Measurements from ENCODE around the gene PLCB1. TPM values are rescaled to one million over a fixed set of nuclear protein-coding genes. Genes with fewer than 3 reads are reported as not detected.
"Not testable (repeated sequence)": the region's sequence is repeated elsewhere in the genome, so short reads cannot be mapped to it uniquely, and the experiment has no call there.

The PLCB1 gene
- total and polyA plus RNA-seq, 3 experiments from 2014 or later = 8.5 to 9.9 (median 8.8) TPM

GRCh38 chr20:8375898-8376297 is 243.8 kb downstream of the PLCB1 start:
- no peak for DNase-seq
- CTCF ChIA-PET = no interaction called here
- Histone ChIP-seq H3K27ac (ENCODE audit: low read depth, low read length) (no peak overlapping the region), H3K9me3 (ENCODE audit: low read length) (no peaks in the 10 kb centered on the region), H3K4me3 (ENCODE audit: low read length) (no peak overlapping the region), H3K4me1 (ENCODE audit: insufficient read depth, low read length) (no peaks in the 10 kb centered on the region), H3K36me3 (ENCODE audit: insufficient read depth, low read length) (no peaks in the 10 kb centered on the region), H3K27me3 (ENCODE audit: insufficient read depth, low read length, poor library complexity, severe bottlenecking) (no peaks in the 10 kb centered on the region)
- POLR2A ChIA-PET = no interaction called here
- Mint-ChIP-seq H3K27ac (no peak overlapping the region), H3K9me3 (peaks cover 0 to under 1% (median 0%) of the 10 kb centered on the region in 5 donors), H3K36me3 (peaks cover 0 to 5% (median 2%) of the 10 kb centered on the region in 3 donors), H3K27me3 (no peaks in the 10 kb centered on the region), H3K4me3 (no peak overlapping the region), H3K4me1 (peaks cover 0 to 10% (median 5%) of the 10 kb centered on the region in 3 donors)

- Histone ChIP-seq H3K36me3 (ENCODE audit: insufficient read depth, low read length) (no peaks in the 10 kb centered on the region), H3K9me3 (ENCODE audit: low read length) (no peaks in the 10 kb centered on the region), H3K4me3 (ENCODE audit: low read length) (no peak overlapping the region), H3K4me1 (ENCODE audit: insufficient read depth, low read length) (no peaks in the 10 kb centered on the region), H3K27me3 (ENCODE audit: insufficient read depth, low read length, poor library complexity, severe bottlenecking) (no peaks in the 10 kb centered on the region), H3K27ac (ENCODE audit: low read depth, low read length) (no peak overlapping the region)
- Mint-ChIP-seq H3K9me3 (no peaks in the 10 kb centered on the region), H3K4me3 (no peak overlapping the region), H3K27me3 (no peaks in the 10 kb centered on the region), H3K4me1 (peaks cover 0 to 10% (median 6%) of the 10 kb centered on the region in 3 donors), H3K27ac (no peak overlapping the region), H3K36me3 (peaks cover 0 to 5% (median 2%) of the 10 kb centered on the region in 3 donors)
- POLR2A ChIA-PET = no interaction called here
- no peak for DNase-seq
- CTCF ChIA-PET = no interaction called here
These were observed 244.9 kb downstream of the PLCB1 start for GRCh38 chr20:8376940-8377339.

- H3K4me3 ChIP-seq (ENCODE audit: low read length); H3K4me1 Mint-ChIP-seq; POLR2A ChIA-PET; H3K27me3 Mint-ChIP-seq; H3K27me3 ChIP-seq (ENCODE audit: insufficient read depth, low read length, poor library complexity, severe bottlenecking); H3K4me1 ChIP-seq (ENCODE audit: insufficient read depth, low read length); H3K36me3 ChIP-seq (ENCODE audit: insufficient read depth, low read length); DNase-seq; H3K9me3 Mint-ChIP-seq; H3K27ac Mint-ChIP-seq; H3K4me3 Mint-ChIP-seq; CTCF ChIA-PET; H3K27ac ChIP-seq (ENCODE audit: low read depth, low read length); H3K9me3 ChIP-seq (ENCODE audit: low read length); H3K36me3 Mint-ChIP-seq: not testable (repeated sequence)
These were observed 247.1 kb downstream of the PLCB1 start for GRCh38 chr20:8379125-8379524.

GRCh38 chr20:8385247-8385646 is 253.2 kb downstream of the PLCB1 start:
- H3K4me3 ChIP-seq (ENCODE audit: low read length) = no peak overlapping the region
- no peak overlapping the region for H3K27ac ChIP-seq (ENCODE audit: low read depth, low read length)
- CTCF ChIA-PET = interaction anchor here (1.1 to 1.2 kb wide), 2 partner anchors 251 to 342 kb away, joined by 3 read pairs; no protein-coding TSS in a partner anchor
- no peaks in the 10 kb centered on the region for H3K9me3 ChIP-seq (ENCODE audit: low read length)
- Mint-ChIP-seq H3K36me3 (no peaks in the 10 kb centered on the region), H3K27ac (no peak overlapping the region), H3K4me1 (peaks cover 11 to 33% (median 13%) of the 10 kb centered on the region in 3 donors), H3K4me3 (no peak overlapping the region), H3K27me3 (peaks cover 0 to 1% of the 10 kb centered on the region in 2 donors), H3K9me3 (no peaks in the 10 kb centered on the region)
- H3K27me3 ChIP-seq (ENCODE audit: insufficient read depth, low read length, poor library complexity, severe bottlenecking) = no peaks in the 10 kb centered on the region
- DNase-seq = no peak
- H3K36me3 ChIP-seq (ENCODE audit: insufficient read depth, low read length) = no peaks in the 10 kb centered on the region
- POLR2A ChIA-PET = no interaction called here
- no peaks in the 10 kb centered on the region for H3K4me1 ChIP-seq (ENCODE audit: insufficient read depth, low read length)

GRCh38 chr20:8386991-8387390 is 254.9 kb downstream of the PLCB1 start:
- Histone ChIP-seq H3K27ac (ENCODE audit: low read depth, low read length) (no peak overlapping the region), H3K4me1 (ENCODE audit: insufficient read depth, low read length) (no peaks in the 10 kb centered on the region), H3K9me3 (ENCODE audit: low read length) (no peaks in the 10 kb centered on the region), H3K4me3 (ENCODE audit: low read length) (no peak overlapping the region), H3K27me3 (ENCODE audit: insufficient read depth, low read length, poor library complexity, severe bottlenecking) (no peaks in the 10 kb centered on the region), H3K36me3 (ENCODE audit: insufficient read depth, low read length) (no peaks in the 10 kb centered on the region)
- POLR2A ChIA-PET = no interaction called here
- CTCF ChIA-PET = interaction anchor here (0.5 to 4.7 kb wide), 4 partner anchors 252 to 342 kb away, joined by 3 to 31 read pairs (median 12); partner anchors contain the start of gene PLCB1
- peaks cover 0 to 1% of the 10 kb centered on the region in 2 donors for H3K27me3 Mint-ChIP-seq
- peak overlapping the region in 6 of 8 donors; percentile 0 to 81 (median 26) for H3K27ac Mint-ChIP-seq
- no peak for DNase-seq
- peaks cover 9 to 27% (median 11%) of the 10 kb centered on the region in 3 donors for H3K4me1 Mint-ChIP-seq
- H3K4me3 Mint-ChIP-seq = no peak overlapping the region
- no peaks in the 10 kb centered on the region for H3K36me3 Mint-ChIP-seq
- no peaks in the 10 kb centered on the region for H3K9me3 Mint-ChIP-seq

GRCh38 chr20:8388141-8388540 is 256.1 kb downstream of the PLCB1 start:
- Mint-ChIP-seq H3K27ac (peak overlapping the region in 3 of 8 donors; percentile 17 to 71 (median 68)), H3K9me3 (no peaks in the 10 kb centered on the region), H3K4me3 (no peak overlapping the region), H3K36me3 (no peaks in the 10 kb centered on the region), H3K4me1 (peaks cover 7 to 27% (median 9%) of the 10 kb centered on the region in 3 donors), H3K27me3 (no peaks in the 10 kb centered on the region)
- ChIA-PET CTCF (interaction anchor here (0.6 to 4.7 kb wide), 5 partner anchors 17 to 350 kb away, joined by 3 to 31 read pairs (median 3); partner anchors contain the start of gene PLCB1), POLR2A (no interaction called here)
- H3K27me3 ChIP-seq (ENCODE audit: insufficient read depth, low read length, poor library complexity, severe bottlenecking) = no peaks in the 10 kb centered on the region
- H3K4me3 ChIP-seq (ENCODE audit: low read length) = no peak overlapping the region
- H3K36me3 ChIP-seq (ENCODE audit: insufficient read depth, low read length) = no peaks in the 10 kb centered on the region
- H3K4me1 ChIP-seq (ENCODE audit: insufficient read depth, low read length) = no peaks in the 10 kb centered on the region
- H3K9me3 ChIP-seq (ENCODE audit: low read length) = no peaks in the 10 kb centered on the region
- no peak for DNase-seq
- H3K27ac ChIP-seq (ENCODE audit: low read depth, low read length) = no peak overlapping the region

GRCh38 chr20:8388707-8389106 is 256.6 kb downstream of the PLCB1 start:
- Histone ChIP-seq H3K4me1 (ENCODE audit: insufficient read depth, low read length) (no peaks in the 10 kb centered on the region), H3K4me3 (ENCODE audit: low read length) (no peak overlapping the region)

GRCh38 chr20:8389381-8390036 is 257.4 kb downstream of the PLCB1 start:
- H3K36me3 Mint-ChIP-seq = no peaks in the 10 kb centered on the region
- peak overlapping the region in 2 of 8 donors; percentile 10 to 22 for H3K27ac Mint-ChIP-seq
- POLR2A ChIA-PET = no interaction called here
- Histone ChIP-seq H3K27ac (ENCODE audit: low read depth, low read length) (no peak overlapping the region), H3K4me1 (ENCODE audit: insufficient read depth, low read length) (no peaks in the 10 kb centered on the region), H3K4me3 (ENCODE audit: low read length) (no peak overlapping the region), H3K36me3 (ENCODE audit: insufficient read depth, low read length) (no peaks in the 10 kb centered on the region), H3K9me3 (ENCODE audit: low read length) (no peaks in the 10 kb centered on the region), H3K27me3 (ENCODE audit: insufficient read depth, low read length, poor library complexity, severe bottlenecking) (no peaks in the 10 kb centered on the region)
- peak in 2 of 5 donors; percentile 17 to 18 for DNase-seq
- CTCF ChIA-PET = interaction anchor here (0.9 to 4.7 kb wide), 7 partner anchors 50 to 344 kb away, joined by 3 to 31 read pairs (median 4); partner anchors contain the start of gene PLCB1
- no peak overlapping the region for H3K4me3 Mint-ChIP-seq
- peaks cover 4 to 25% (median 8%) of the 10 kb centered on the region in 3 donors for H3K4me1 Mint-ChIP-seq
- H3K9me3 Mint-ChIP-seq = no peaks in the 10 kb centered on the region
- H3K27me3 Mint-ChIP-seq = no peaks in the 10 kb centered on the region

More at GRCh38 chr20:8388707-8389106, 256.6 kb downstream of the PLCB1 start:
- Mint-ChIP-seq H3K4me1 (peaks cover 4 to 27% (median 9%) of the 10 kb centered on the region in 3 donors), H3K4me3 (no peak overlapping the region), H3K27ac (peak overlapping the region in 2 of 8 donors; percentile 31 to 68), H3K9me3 (no peaks in the 10 kb centered on the region), H3K27me3 (no peaks in the 10 kb centered on the region), H3K36me3 (no peaks in the 10 kb centered on the region)
- Histone ChIP-seq H3K36me3 (ENCODE audit: insufficient read depth, low read length) (no peaks in the 10 kb centered on the region), H3K9me3 (ENCODE audit: low read length) (no peaks in the 10 kb centered on the region), H3K27ac (ENCODE audit: low read depth, low read length) (no peak overlapping the region), H3K27me3 (ENCODE audit: insufficient read depth, low read length, poor library complexity, severe bottlenecking) (no peaks in the 10 kb centered on the region)
- DNase-seq = no peak
- ChIA-PET POLR2A (no interaction called here), CTCF (interaction anchor here (0.6 to 4.7 kb wide), 6 partner anchors 16 to 350 kb away, joined by 3 to 31 read pairs (median 4); partner anchors contain the start of gene PLCB1)
